K562 (cell line): Measurements from ENCODE around the gene GPR183. TPM values are rescaled to one million over a fixed set of nuclear protein-coding genes. Genes with fewer than 3 reads are reported as not detected.

ENCODE experiments used
- CLOCK ChIP-seq: fragments of 250-450 bp; sonication (Bioruptor Pico); IDR thresholded peaks from 2 replicates; pipeline ENCODE4 v1.4.0; 2020; ENCODE audit warnings: mild to moderate bottlenecking, moderate library complexity, borderline replicate concordance
- PPARD ChIP-seq: fragments of 250-450 bp; sonication (Bioruptor Pico); IDR thresholded peaks from 2 replicates; pipeline ENCODE4 v1.8.0; 2022; ENCODE audit warnings: inconsistent platforms, mild to moderate bottlenecking, moderate library complexity
- RCOR1 ChIP-seq, 2 experiments: IDR thresholded peaks; 2 replicates each; pipeline ENCODE4 v1.6.1; 2012; ENCODE audit warnings: low read depth in 2 of 2, low read length in 2 of 2, borderline replicate concordance in 1 of 2, improper control_type of control experiment in 1 of 2
- ZC3H8 ChIP-seq: fragments of 450-650 bp; IDR thresholded peaks from 2 replicates; pipeline ENCODE4 v1.6.1; 2017
- ZNF212 ChIP-seq: fragments of 450-650 bp; formaldehyde crosslinking; IDR thresholded peaks from 2 replicates; pipeline ENCODE4 v1.4.0; 2020; ENCODE audit warnings: mild to moderate bottlenecking
- polyA plus RNA-seq, 8 experiments: library from polyadenylated mRNA; depleted of rRNA in 4 of 8; stranded (reverse) in 5 of 8; unstranded in 3 of 8; fragments of >200 nt; fragmentation: Nextera tagmentation in 2 of 8; fragmentation: Illumina TruSeq in 1 of 8; extraction: Ambion mirVana in 2 of 8; extraction: Trizol in 1 of 8; gene quantifications; 2 replicates each; pipeline versions ENCODE4 v1.2.1 to v1.2.3, GENCODE V29; 2011 to 2014; ENCODE audit warnings: inconsistent platforms in 1 of 8, missing spikeins in 1 of 8
- total RNA-seq, 7 experiments: library from RNA; depleted of rRNA in 6 of 7; stranded (reverse); fragments of >200 nt in 6 of 7; fragmentation: Illumina TruSeq in 2 of 7; extraction: Trizol in 2 of 7; gene quantifications; 2 replicates each; pipeline versions ENCODE4 v1.2.1 to v1.2.3, GENCODE V29; 2011 to 2021; ENCODE audit warnings: low replicate concordance in 1 of 7
- TF ChIP-seq, protein P1 (sequence below): fragments of 150-350 bp; conservative IDR thresholded peaks from 2 replicates; pipeline ENCODE4 v1.6.1; 2014; ENCODE audit warnings: low read length
- TF ChIP-seq, protein P2 (sequence below): fragments of 250-450 bp; sonication (Bioruptor Pico); IDR thresholded peaks from 2 replicates; pipeline ENCODE4 v1.5.0; 2020; ENCODE audit warnings: mild to moderate bottlenecking

The GPR183 gene
- total and polyA plus RNA-seq, 9 of the 15 experiments (the other 6 are each of a cell fraction or from before 2014, with no cell fraction given): 1.3 to 10.2 (median 3.7) TPM

DNA sequence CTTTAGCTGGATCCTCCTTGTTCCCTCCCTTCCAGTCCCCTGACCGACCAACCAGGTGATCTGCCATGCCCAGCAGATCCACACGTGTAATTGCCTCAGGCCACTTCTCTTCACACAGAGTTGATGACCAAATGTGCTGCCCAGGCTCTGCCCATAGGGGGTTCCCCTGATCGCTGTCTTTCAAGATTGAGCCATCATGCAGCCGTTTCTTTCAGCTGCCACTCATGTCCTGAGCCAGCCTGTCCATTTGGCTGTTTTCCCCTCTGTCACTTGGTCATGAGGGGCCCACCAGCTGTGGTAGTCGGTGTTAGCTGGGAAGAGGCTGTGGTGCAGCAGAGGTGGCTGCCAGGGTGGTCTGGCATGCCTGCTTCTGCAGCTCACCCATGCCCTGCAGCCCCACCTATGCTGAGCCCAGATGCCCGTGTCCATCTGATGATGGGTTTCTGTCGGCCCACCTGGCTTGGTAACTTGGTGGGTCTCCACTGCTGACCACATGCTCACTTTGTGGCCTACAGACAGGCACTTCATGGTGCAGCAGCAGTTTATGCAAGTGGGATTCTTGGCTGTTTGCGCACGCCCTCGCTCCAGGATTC, 35.6 kb upstream of the GPR183 start (continued):
- TF ChIP-seq ZNF212 (CRISPR knock-in tag): no peak
- no peak for TF ChIP-seq ZC3H8
- no peak for TF ChIP-seq CLOCK (CRISPR knock-in tag)
- TF ChIP-seq PPARD (CRISPR knock-in tag): no peak
- TF ChIP-seq RCOR1 (IDR thresholded peaks at IDR 0.05; ENCODE audit: borderline replicate concordance in 1 of 2, low read depth in 2 of 2, low read length in 2 of 2): no peak
- TF ChIP-seq, protein P1, sequence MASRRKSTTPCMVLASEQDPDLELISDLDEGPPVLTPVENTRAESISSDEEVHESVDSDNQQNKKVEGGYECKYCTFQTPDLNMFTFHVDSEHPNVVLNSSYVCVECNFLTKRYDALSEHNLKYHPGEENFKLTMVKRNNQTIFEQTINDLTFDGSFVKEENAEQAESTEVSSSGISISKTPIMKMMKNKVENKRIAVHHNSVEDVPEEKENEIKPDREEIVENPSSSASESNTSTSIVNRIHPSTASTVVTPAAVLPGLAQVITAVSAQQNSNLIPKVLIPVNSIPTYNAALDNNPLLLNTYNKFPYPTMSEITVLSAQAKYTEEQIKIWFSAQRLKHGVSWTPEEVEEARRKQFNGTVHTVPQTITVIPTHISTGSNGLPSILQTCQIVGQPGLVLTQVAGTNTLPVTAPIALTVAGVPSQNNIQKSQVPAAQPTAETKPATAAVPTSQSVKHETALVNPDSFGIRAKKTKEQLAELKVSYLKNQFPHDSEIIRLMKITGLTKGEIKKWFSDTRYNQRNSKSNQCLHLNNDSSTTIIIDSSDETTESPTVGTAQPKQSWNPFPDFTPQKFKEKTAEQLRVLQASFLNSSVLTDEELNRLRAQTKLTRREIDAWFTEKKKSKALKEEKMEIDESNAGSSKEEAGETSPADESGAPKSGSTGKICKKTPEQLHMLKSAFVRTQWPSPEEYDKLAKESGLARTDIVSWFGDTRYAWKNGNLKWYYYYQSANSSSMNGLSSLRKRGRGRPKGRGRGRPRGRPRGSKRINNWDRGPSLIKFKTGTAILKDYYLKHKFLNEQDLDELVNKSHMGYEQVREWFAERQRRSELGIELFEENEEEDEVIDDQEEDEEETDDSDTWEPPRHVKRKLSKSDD: no peak
- TF ChIP-seq, protein P2, sequence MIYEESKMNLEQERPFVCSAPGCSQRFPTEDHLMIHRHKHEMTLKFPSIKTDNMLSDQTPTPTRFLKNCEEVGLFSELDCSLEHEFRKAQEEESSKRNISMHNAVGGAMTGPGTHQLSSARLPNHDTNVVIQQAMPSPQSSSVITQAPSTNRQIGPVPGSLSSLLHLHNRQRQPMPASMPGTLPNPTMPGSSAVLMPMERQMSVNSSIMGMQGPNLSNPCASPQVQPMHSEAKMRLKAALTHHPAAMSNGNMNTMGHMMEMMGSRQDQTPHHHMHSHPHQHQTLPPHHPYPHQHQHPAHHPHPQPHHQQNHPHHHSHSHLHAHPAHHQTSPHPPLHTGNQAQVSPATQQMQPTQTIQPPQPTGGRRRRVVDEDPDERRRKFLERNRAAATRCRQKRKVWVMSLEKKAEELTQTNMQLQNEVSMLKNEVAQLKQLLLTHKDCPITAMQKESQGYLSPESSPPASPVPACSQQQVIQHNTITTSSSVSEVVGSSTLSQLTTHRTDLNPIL (CRISPR knock-in tag): no peak
